SU-DHL-6 (cell line): Measurements from ENCODE around the gene EFCAB11.

ENCODE experiments used
- CTCF ChIP-seq: fragments of 200-600 bp; sonication (generic); IDR thresholded peaks from one replicate; pipeline ENCODE4 v1.5.1; 2017; ENCODE audit warnings: antibody characterized with exemption, mild to moderate bottlenecking, low read length, moderate library complexity; ENCODE audit not compliant: insufficient read depth, poor library complexity, severe bottlenecking
- EZH2phosphoT487 ChIP-seq: fragments of 200-600 bp; sonication (generic), shearing (Covaris generic); conservative IDR thresholded peaks from 2 replicates; pipeline ENCODE4 v1.6.1; 2018; ENCODE audit warnings: mild to moderate bottlenecking, antibody characterized with exemption, low read length, moderate library complexity, mixed read lengths

GRCh38 chr14:89851106-89851505 is 103.4 kb downstream of the EFCAB11 start:
- TF ChIP-seq CTCF (no peak), EZH2phosphoT487 (no peak)
